Stimulated activated CD8-positive, alpha-beta memory T cell treated with anti-CD3 and anti-CD28 coated beads, Interleukin-15, amount 100 ng/mL, for 24 hours (primary cell): Measurements from ENCODE around the gene ZNF473.
"Not testable (repeated sequence)": the region's sequence is repeated elsewhere in the genome, so short reads cannot be mapped to it uniquely, and the experiment has no call there.

Experiments
- DNase-seq: peaks from one replicate; pipeline ENCODE4 v3.0.0-alpha.2; 2020; ENCODE audit warnings: low read depth

ZNF473 gene

GRCh38 chr19:50099696-50100095 lies 73.9 kb downstream of the ZNF473 start:
- not testable (repeated sequence) for DNase-seq

GRCh38 chr19:50100946-50101345 lies 75.1 kb downstream of the ZNF473 start:
- not testable (repeated sequence) for DNase-seq
